Measurements from ENCODE around the gene LHX3.

DNA sequence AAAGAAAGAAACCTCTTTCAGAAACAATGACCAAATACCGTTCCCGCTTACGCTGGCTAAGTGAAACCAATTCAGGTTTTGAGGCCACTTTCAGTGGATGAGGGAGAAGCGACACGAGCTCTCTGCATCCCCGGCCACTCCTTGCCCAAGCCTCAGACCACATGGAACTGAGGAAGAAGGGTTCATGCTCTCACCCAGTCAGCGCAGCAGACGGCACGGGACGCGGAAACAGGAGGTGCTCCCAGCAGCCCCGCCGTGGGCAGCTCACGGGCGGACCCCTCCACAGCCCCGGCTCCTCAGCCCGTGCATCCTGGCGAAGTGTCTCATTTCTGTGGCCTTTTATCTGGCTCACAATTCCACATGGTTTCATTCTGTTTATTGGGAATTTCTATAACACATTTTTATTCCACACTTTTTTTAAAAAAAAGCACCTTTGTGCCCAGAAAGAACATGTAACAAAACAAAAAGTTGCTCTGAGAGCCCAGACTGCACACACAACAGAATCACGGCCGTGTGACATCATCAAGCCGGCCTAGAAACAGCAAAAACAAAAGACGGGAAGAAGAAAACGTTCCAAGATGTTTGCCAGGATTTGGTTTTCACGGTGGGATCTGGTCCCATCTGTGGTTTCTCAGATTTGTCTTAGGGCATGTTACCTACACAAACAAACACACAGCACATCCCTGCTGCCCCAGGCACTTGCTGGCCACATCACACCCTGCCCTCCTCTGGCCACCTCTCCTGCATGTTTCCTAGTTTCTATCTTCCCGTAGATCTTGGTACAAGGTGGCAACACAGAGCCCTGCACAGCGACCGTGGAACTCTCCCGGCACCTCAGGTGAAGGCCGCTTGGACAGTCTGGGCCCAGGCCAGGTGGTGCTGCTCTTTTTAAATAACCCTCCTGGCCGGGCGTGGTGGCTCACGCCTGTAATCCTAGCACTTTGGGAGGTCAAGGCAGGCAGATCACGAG, 24.5 kb upstream of the LHX3 start:
- TF ChIP-seq CTCF (IDR thresholded peaks at IDR 0.05; ENCODE audit: insufficient read depth, low read depth, low read length) (no peak), EZH2 (IDR thresholded peaks at IDR 0.05; ENCODE audit: insufficient read depth, low read length) (no peak)
